ENCODE results near the gene PABPN1L.

PABPN1L gene

GRCh38 chr16:88844419-88845036 is 21.9 kb downstream of the PABPN1L start:
- DNase-seq, result no peak

DNA sequence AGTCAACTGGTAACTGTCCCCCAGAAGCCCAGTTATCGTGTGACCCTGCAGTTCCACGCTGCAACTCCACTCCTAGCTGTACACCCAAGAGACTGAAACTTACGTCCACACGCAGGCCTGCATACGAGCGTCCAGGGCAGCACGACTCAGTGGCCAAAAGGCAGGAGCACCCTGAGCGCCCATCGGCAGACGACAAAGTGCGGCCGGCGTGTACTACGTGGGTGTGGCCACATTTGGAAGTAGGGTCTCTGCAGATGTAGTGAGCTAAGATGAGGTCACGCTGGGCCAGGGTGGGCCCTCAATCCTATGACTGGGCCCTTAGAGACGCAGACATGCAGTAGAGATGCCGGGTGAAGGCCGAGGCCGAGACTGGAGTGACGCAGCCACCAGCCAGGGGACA is 23.2 kb downstream of the PABPN1L start:
- no peak for DNase-seq

DNA sequence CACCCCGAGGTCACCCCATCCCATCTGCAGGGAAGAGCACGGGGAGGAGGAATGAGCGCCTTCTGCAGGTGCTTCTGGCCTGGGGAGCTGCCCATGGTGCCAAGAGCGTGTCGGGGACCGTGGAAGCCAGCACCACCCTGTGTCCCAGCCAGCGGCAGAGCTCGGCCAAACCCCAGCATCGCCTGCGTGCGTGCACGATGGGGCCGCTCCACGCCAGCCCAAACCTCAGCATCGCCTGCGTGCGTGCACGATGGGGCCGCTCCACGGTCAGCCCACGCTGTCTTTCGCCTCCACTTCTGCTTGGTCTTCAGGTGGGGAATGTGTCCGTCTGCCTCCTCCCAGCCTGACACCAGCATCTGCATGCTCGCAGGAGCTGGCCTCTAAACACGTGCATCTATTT is 23.7 kb downstream of the PABPN1L start:
- DNase-seq, result no peak

- no peak for DNase-seq
These were observed 24.1 kb downstream of the PABPN1L start for GRCh38 chr16:88842308-88842756.

- DNase-seq, result no peak
These were observed 24.7 kb downstream of the PABPN1L start for GRCh38 chr16:88841521-88842307.

GRCh38 chr16:88840600-88841215 is 25.8 kb downstream of the PABPN1L start:
- DNase-seq, result no peak

DNA sequence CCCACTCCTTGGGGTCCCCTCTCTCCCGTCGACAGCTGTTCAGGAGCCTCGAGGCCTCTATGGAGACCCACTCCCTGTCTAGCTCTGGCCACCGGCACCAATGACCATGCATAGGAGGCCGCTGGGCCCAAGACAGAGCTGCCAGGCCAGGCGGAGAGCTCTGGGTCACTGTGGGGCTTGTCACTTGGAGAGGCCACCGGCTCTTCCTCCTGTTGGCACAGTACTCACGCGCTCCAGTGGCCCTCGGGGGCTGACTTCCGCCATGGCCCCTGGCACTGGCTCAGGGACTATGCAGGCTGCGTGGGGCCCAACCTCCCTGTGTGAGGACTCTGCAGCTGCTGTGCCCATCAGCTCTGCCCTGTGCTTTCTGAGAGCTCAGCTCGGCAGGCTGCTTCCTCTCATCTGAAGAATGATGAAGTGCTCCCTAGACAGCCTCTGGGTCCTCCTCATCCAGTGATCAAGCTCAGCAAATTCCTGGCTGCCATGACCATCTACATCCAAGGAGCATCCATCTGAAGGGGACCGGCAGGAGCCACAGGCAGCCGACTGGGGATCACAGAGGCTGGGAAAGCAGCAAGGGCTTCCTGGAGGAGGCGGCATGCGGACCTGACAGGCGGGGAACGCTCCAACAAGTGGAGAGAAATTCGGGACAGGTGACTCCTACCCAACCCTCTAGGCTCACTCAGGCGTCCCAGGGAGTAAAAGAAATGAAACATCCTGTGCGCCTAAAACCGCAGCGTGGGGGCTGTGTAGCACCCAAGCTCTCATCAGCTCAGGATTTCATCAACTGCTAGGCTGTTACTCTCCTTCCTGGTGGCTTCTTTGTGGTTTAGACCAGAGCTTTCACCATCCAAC is 26.5 kb downstream of the PABPN1L start:
- DNase-seq, result no peak

- no peak for DNase-seq
These were observed 27.4 kb downstream of the PABPN1L start for GRCh38 chr16:88839026-88839529.

DNA sequence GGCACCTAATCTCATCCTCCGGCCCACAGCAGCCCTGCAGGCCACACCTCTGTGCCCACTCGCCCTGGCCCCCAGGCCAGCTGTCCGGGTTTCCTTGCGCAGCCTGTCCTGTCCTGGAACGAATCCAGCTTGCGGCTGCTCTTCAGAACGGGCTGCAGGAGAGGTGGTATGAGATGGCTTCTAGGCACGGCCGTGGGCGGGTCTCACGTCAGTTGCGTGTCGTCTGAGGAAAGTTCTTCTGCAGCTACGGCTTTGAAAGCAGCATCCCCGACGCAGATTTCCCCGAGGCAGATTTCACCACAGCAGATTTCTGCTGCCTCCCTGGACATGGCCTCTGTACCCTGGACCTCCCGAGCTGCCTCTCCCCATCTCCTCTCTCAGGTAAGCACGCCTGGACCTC is 27.9 kb downstream of the PABPN1L start:
- no peak for DNase-seq

DNA sequence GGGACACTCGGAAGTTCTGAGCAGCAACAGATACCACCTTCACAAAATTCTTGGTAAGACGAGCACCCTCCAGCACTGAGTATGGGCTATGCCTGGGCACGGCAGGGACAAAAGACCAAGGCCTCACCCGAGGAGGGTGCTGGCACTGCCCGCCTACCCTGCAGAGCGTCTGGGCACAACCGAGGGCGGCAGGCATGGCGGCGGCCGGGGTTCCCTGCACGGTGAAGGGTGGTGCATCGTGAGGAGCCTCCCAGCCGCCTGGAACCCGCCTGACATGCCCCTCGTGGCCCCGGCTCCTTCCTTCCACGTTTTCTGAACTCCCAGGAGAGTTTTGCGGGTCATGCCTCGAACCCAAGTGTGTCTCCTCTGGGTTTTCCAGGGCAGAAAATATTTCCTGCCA is 28.7 kb downstream of the PABPN1L start:
- no peak for DNase-seq

DNA sequence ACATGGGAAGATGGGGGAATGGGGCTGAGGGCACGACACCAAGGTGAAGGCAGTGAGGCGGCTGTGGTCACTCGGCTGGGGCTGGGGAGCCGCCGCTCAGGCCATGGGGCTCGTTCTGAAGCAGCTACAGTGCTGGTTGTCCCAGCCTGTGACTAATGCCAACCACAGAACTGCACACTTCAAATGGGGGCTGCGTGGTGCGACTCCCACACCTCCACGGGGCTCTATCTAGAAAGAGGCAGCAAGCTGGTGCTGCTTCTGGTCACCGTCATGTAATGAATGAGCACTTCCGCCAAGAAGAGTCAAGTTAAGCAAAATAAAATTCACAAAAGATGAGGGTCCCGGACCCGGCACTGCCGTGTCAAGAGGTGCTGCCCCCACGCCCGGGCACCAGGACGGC is 29.7 kb downstream of the PABPN1L start:
- DNase-seq, result no peak

DNA sequence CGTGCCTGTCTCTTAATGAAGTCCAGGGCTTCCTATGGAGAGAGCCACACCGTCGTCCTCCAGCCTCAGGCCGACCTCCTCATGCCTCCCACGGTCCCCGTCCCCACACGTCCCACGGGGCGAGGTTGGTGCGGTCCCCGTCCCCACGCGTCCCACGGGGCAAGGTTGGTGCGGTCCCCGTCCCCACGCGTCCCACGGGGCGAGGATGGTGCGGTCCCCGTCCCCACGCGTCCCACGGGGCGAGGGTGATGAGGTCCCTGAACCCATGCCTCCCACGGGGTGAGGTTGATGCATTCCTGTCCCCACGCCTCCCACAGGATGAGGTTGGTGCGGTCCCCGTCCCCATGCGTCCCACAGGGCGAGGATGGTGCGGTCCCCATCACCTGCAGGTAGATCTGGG is 30.6 kb downstream of the PABPN1L start:
- DNase-seq, result no peak

DNA sequence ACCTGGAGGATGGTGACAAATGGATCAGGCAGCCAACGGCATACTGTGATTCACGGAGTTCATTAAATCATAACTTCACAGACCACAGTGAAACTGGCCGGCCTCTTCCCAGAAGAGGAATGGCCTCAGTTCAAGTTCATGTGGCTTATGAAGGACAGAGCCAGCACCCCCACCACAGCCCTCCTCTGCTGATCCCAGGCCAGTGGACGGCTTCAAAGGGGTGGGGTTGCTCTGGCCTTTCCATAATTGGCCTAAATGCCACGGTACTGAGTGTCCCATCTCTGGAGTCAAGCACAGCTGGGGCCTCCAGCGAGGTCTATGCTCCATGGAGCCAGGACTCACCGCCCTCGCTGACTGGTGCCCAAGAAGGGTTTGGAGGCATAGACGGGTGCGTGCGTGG is 31.1 kb downstream of the PABPN1L start:
- DNase-seq, result no peak

DNA sequence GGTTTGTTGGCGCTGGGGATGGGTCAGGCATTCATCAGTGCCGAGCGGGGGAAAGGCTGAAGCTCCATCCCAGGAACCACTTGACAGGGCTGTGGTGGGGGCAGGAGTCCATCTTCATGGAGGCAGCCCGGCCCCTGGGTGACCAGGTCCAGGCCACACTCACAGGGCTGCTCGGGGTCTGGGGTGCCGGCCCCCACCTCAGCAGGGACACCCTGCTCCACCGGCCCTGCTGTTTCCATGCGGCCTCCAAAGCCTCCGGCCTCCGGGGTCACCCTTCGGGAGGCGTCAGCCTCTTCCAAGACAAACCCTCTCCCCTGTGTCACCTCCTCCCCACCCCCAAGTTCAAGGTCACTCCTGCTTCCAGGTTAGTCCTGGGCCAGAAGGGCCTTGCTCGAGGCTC is 31.8 kb downstream of the PABPN1L start:
- no peak for DNase-seq

DNA sequence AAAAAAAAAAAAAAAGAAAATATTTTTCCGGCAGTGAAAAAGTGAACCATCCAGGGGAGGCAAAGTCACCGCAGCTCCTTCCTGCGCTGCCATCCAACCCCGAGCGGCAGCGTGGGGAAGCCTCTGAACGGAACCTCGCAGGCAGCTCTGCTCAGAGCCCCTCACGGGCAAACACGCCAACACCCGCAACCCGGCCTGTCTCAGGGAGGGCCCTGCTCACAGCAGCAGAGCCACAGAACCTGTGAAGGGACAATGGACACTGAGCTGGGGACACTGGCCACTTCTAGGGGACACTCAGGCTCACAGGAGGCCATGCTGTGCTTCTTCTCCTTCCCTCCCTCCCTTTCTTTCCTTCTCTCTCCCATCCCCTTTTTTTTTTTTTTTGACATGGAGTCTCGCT is 33.4 kb downstream of the PABPN1L start:
- no peak for DNase-seq

DNA sequence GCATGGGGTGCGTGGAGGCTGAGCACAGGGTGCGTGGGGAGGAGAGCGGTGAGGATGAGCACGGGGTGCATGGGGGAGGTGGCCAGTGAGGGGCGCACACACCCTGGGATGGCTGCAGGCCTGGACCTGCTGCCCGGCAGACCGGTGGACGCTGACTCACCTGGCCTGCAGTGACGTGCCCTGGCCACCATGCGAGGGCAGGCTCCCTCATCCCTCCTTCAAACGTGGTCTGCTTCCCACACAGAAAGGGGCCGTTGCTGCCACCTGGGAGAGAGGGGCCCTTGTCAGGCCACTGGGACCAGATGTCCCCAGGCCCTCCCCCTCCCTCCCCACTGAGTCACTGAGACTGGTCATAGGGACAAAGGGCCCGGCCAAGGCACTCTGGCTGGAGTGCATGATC is 34.6 kb downstream of the PABPN1L start:
- no peak for DNase-seq

GRCh38 chr16:88830783-88831182 is 35.7 kb downstream of the PABPN1L start:
- no peak for DNase-seq

DNA sequence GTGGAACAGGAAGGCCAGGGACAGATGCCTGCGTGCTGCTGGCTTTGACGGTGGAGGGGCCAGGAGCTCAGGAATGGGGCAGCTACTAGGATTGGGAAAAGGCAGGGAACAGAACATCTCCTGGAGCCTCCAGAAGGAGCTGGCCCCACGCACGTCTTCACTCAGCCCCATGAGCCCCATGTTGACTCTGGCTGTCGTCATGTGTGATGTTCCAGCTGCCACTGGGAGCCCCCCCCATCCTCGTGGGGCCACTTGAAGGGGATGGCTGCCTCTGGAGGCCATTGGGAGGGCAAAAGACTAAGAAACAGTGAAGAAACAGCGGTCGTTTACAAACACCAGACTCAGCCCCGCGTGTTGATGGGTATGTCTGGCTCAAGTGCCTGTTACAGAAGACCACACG is 36.2 kb downstream of the PABPN1L start:
- no peak for DNase-seq

DNA sequence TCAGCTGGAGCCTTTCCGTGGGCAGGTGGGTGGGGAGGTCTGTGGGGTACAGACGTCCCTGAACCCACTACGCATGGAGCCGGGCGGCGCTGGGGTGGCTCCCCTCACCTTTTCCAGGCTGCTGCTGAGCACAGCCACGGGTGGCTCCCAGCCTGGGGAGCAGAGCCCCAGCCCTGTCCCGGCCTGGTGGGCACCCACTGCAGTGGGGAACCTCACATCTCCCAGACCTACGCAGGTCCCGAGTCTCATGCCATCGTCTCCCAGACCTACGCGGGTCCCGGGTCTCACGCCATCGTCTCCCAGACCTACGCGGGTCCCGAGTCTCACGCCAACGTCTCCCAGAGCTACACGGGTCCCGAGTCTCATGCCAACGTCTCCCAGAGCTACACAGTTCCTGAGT is 37.7 kb downstream of the PABPN1L start:
- DNase-seq, result no peak

DNA sequence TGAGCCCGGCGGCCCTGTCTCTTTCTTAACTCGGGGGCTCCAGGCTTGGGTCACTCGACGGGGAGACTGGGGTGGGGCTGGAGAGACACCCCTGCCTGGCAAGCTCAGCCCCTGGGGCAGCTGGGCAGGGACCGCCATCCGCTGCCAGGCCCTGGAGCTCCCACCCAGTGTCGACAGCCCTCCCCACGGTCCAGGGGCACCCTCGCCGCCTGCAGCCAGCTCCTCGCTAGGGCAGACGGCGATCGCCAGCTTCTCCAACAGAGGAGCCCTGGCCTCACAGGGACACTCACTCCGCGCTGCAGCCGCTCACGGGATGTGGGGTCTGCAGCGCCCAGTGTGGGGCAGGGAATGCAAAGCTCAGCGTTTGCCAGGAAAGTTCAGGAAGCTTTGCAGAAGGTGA is 38.7 kb downstream of the PABPN1L start:
- no peak for DNase-seq

DNA sequence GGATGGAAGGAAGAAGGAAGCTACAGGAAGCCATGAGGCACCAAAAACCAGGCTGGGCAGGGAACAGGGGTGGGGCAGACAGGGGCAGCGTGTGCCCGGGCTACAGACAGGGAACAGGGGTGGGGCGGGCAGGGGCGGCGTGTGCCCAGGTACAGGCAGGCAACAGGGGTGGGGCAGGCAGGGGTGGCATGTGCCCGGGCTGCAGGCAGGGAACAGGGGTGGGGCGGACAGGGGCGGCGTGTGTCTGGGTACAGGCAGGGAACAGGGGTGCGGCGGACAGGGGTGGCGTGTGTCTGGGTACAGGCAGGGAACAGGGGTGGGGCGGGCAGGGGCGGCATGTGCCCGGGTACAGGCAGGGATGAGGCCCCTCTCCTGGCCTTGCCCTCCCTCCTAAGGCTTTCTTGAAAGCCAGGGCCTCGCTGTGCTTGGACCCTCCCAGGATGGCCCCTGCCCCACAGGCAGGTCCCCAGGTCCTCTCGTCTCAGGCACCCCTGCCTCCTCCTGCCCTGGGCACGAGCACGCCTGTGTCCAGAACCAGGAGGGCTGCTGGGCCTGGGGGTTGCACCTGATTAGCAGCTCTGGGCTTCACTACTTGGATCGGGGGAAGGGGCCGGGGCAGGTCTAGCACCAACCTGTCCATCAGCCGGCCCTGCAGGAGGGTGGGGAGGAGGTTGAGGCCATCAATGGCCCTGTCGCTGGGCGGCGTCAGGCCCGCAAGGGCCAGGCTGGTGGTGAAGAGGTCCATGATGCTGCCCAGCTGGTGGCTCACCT is 40.2 kb downstream of the PABPN1L start:
- DNase-seq, result no peak

GRCh38 chr16:88825146-88825545 is 41.3 kb downstream of the PABPN1L start:
- no peak for DNase-seq
